ENCODE data around the gene ZNF655.

- TF ChIP-seq SP2 (tag by site-specific recombination; IDR thresholded peaks at IDR 0.05) (no peak), CTCF (tag by site-specific recombination; IDR thresholded peaks at IDR 0.05) (peak; percentile 58)
Observed at GRCh38 chr7:99601656-99602310, 43.3 kb downstream of the ZNF655 start.

Data from HEK293 (cell line).